BLaER1 treated with 17β-estradiol and CSF1 and Interleukin-3, amounts not matched to agents 10 nM and 100 nM (cell line): ENCODE data around the gene KLF7.

Experiments
- H3K27ac ChIP-seq, 11 experiments: shearing (Covaris generic); formaldehyde crosslinking; 2 replicates each; pipeline ENCODE4 v1.8.1; 2022
- H3K27me3 ChIP-seq, 11 experiments: shearing (Covaris generic); formaldehyde crosslinking; 2 replicates each; pipeline ENCODE4 v1.8.1; 2022
- H3K36me3 ChIP-seq, 11 experiments: shearing (Covaris generic); formaldehyde crosslinking; 2 replicates each; pipeline ENCODE4 v1.8.1; 2022
- H3K4me1 ChIP-seq, 10 experiments: shearing (Covaris generic); formaldehyde crosslinking; 2 replicates each; pipeline ENCODE4 v1.8.1; 2022
- H3K4me2 ChIP-seq, 11 experiments: shearing (Covaris generic); formaldehyde crosslinking; 2 replicates each; pipeline ENCODE4 v1.8.1; 2022
- H3K4me3 ChIP-seq, 10 experiments: shearing (Covaris generic); formaldehyde crosslinking; 2 replicates each; pipeline ENCODE4 v1.8.1; 2022
- H3K9ac ChIP-seq, 11 experiments: shearing (Covaris generic); formaldehyde crosslinking; 2 replicates each; pipeline ENCODE4 v1.8.1; 2022
- H3K9me3 ChIP-seq, 11 experiments: shearing (Covaris generic); formaldehyde crosslinking; replicated peaks in 1 of 11; 2 replicates each; pipeline ENCODE4 v1.8.1; 2022
- H4K20me1 ChIP-seq, 11 experiments: shearing (Covaris generic); formaldehyde crosslinking; 2 replicates each; pipeline ENCODE4 v1.8.1; 2022
- Cebpa-rat ChIP-seq, 11 experiments: shearing (Covaris generic); IDR thresholded peaks; 2 replicates each; pipeline ENCODE4 v1.8.1; 2022

Gene KLF7

GRCh38 chr2:207144173-207144785 is 21.5 kb downstream of the KLF7 start:
- Histone ChIP-seq H4K20me1 (no peaks in the 10 kb centered on the region), H3K27ac (peak overlapping the region in 10 of 11 experiments; percentile 72 to 96 (median 92); a peak in 18 of 22 replicates), H3K4me3 (peak overlapping the region; percentile 25 to 62 (median 45); a peak in 16 of 20 replicates), H3K4me2 (peak overlapping the region; percentile 76 to 90 (median 83)), H3K9me3 (no peaks in the 10 kb centered on the region), H3K4me1 (peaks cover 35 to 65% (median 41%) of the 10 kb centered on the region in 10 experiments), H3K9ac (peak overlapping the region in 9 of 11 experiments; percentile 63 to 90 (median 85); a peak in 15 of 22 replicates), H3K36me3 (no peaks in the 10 kb centered on the region), H3K27me3 (no peaks in the 10 kb centered on the region)
- TF ChIP-seq Cebpa-rat (IDR thresholded peaks at IDR 0.05) = no peak

- peak overlapping the region; percentile 76 to 90 (median 83) for H3K4me2 ChIP-seq
- peak overlapping the region; percentile 55 to 90 (median 79) for H3K9ac ChIP-seq
- H3K4me3 ChIP-seq = peak overlapping the region; percentile 25 to 62 (median 45); a peak in 19 of 20 replicates
These were observed 22.3 kb downstream of the KLF7 start for GRCh38 chr2:207143215-207144172.

GRCh38 chr2:207142461-207142860 is 23.3 kb downstream of the KLF7 start:
- H4K20me1 ChIP-seq = no peaks in the 10 kb centered on the region
- H3K27me3 ChIP-seq = no peaks in the 10 kb centered on the region
- H3K4me1 ChIP-seq = peaks cover 35 to 62% (median 41%) of the 10 kb centered on the region in 10 experiments
- H3K9me3 ChIP-seq = no peaks in the 10 kb centered on the region
- H3K27ac ChIP-seq = peak overlapping the region in 9 of 11 experiments; percentile 76 to 96 (median 95); a peak in 17 of 22 replicates
- no peak overlapping the region for H3K4me3 ChIP-seq
- peak overlapping the region in 6 of 11 experiments; percentile 79 to 90 (median 85); a peak in 12 of 22 replicates for H3K9ac ChIP-seq
- peak overlapping the region; percentile 76 to 90 (median 83) for H3K4me2 ChIP-seq
- no peaks in the 10 kb centered on the region for H3K36me3 ChIP-seq
- TF ChIP-seq Cebpa-rat (IDR thresholded peaks at IDR 0.05) = no peak

More at GRCh38 chr2:207143215-207144172, 22.3 kb downstream of the KLF7 start:
- H3K27ac ChIP-seq = peak overlapping the region; percentile 65 to 96 (median 88)
- no peaks in the 10 kb centered on the region for H3K27me3 ChIP-seq
- H3K36me3 ChIP-seq = no peaks in the 10 kb centered on the region
- peaks cover 35 to 62% (median 41%) of the 10 kb centered on the region in 10 experiments for H3K4me1 ChIP-seq
- TF ChIP-seq Cebpa-rat (IDR thresholded peaks at IDR 0.05) = no peak
- H3K9me3 ChIP-seq = no peaks in the 10 kb centered on the region
- no peaks in the 10 kb centered on the region for H4K20me1 ChIP-seq

- H3K4me1 ChIP-seq = peaks cover 36 to 63% (median 43%) of the 10 kb centered on the region in 10 experiments
- no peaks in the 10 kb centered on the region for H4K20me1 ChIP-seq
- peak overlapping the region; percentile 76 to 90 (median 83); a peak in 20 of 22 replicates for H3K4me2 ChIP-seq
- peak overlapping the region in 1 of 11 experiments; percentile 85; a peak in 3 of 22 replicates for H3K9ac ChIP-seq
- H3K36me3 ChIP-seq = no peaks in the 10 kb centered on the region
- TF ChIP-seq Cebpa-rat (IDR thresholded peaks at IDR 0.05) = no peak
- no peaks in the 10 kb centered on the region for H3K9me3 ChIP-seq
- no peaks in the 10 kb centered on the region for H3K27me3 ChIP-seq
- peak overlapping the region in 6 of 11 experiments; percentile 43 to 96 (median 95); a peak in 7 of 22 replicates for H3K27ac ChIP-seq
- H3K4me3 ChIP-seq = no peak overlapping the region
These were observed 24.4 kb downstream of the KLF7 start for GRCh38 chr2:207141386-207141785.

- no peak for TF ChIP-seq Cebpa-rat (IDR thresholded peaks at IDR 0.05)
- Histone ChIP-seq H3K4me2 (peak overlapping the region in 1 of 11 experiments; percentile 83; a peak in 1 of 22 replicates), H4K20me1 (no peaks in the 10 kb centered on the region), H3K9me3 (no peaks in the 10 kb centered on the region), H3K36me3 (no peaks in the 10 kb centered on the region), H3K27ac (no peak overlapping the region), H3K9ac (no peak overlapping the region), H3K27me3 (no peaks in the 10 kb centered on the region), H3K4me1 (peaks cover 47 to 63% (median 54%) of the 10 kb centered on the region in 10 experiments), H3K4me3 (no peak overlapping the region)
These were observed 25.5 kb downstream of the KLF7 start for GRCh38 chr2:207140265-207140664.

GRCh38 chr2:207139552-207139951 is 26.2 kb downstream of the KLF7 start:
- Histone ChIP-seq H3K27ac (no peak overlapping the region), H4K20me1 (no peaks in the 10 kb centered on the region), H3K9ac (no peak overlapping the region), H3K9me3 (no peaks in the 10 kb centered on the region), H3K36me3 (no peaks in the 10 kb centered on the region), H3K4me2 (no peak overlapping the region), H3K4me3 (no peak overlapping the region), H3K27me3 (no peaks in the 10 kb centered on the region), H3K4me1 (peaks cover 44 to 61% (median 51%) of the 10 kb centered on the region in 10 experiments)
- no peak for TF ChIP-seq Cebpa-rat (IDR thresholded peaks at IDR 0.05)

GRCh38 chr2:207138627-207139297 is 27.0 kb downstream of the KLF7 start:
- Histone ChIP-seq H3K27ac (no peak overlapping the region), H3K4me3 (no peak overlapping the region), H3K9me3 (no peaks in the 10 kb centered on the region), H3K4me1 (peaks cover 36 to 53% (median 43%) of the 10 kb centered on the region in 10 experiments), H4K20me1 (no peaks in the 10 kb centered on the region), H3K9ac (no peak overlapping the region), H3K36me3 (no peaks in the 10 kb centered on the region), H3K4me2 (no peak overlapping the region), H3K27me3 (no peaks in the 10 kb centered on the region)
- no peak for TF ChIP-seq Cebpa-rat (IDR thresholded peaks at IDR 0.05)

GRCh38 chr2:207137596-207138337 is 28.0 kb downstream of the KLF7 start:
- Histone ChIP-seq H3K9me3 (no peaks in the 10 kb centered on the region), H3K36me3 (no peaks in the 10 kb centered on the region), H3K27me3 (no peaks in the 10 kb centered on the region), H3K27ac (no peak overlapping the region), H4K20me1 (no peaks in the 10 kb centered on the region), H3K4me1 (peaks cover 26 to 48% (median 34%) of the 10 kb centered on the region in 10 experiments), H3K4me3 (no peak overlapping the region), H3K4me2 (no peak overlapping the region), H3K9ac (no peak overlapping the region)
- TF ChIP-seq Cebpa-rat (IDR thresholded peaks at IDR 0.05) = no peak
